AG09319 (cell line): ENCODE measurements around the gene TFPI.
"Not testable (repeated sequence)": the region's sequence is repeated elsewhere in the genome, so short reads cannot be mapped to it uniquely, and the experiment has no call there.

ENCODE experiments used
- DNase-seq: peaks from one replicate; pipeline ENCODE4 v3.0.0-alpha.2; 2010; ENCODE audit warnings: low read depth; ENCODE audit errors: extremely low read depth
- TF ChIP-seq, protein P1 (sequence below): IDR thresholded peaks from 2 replicates; pipeline ENCODE4 v1.5.1; 2011; ENCODE audit warnings: low read depth, mild to moderate bottlenecking, inconsistent platforms, low read length, moderate library complexity

Gene TFPI

DNA sequence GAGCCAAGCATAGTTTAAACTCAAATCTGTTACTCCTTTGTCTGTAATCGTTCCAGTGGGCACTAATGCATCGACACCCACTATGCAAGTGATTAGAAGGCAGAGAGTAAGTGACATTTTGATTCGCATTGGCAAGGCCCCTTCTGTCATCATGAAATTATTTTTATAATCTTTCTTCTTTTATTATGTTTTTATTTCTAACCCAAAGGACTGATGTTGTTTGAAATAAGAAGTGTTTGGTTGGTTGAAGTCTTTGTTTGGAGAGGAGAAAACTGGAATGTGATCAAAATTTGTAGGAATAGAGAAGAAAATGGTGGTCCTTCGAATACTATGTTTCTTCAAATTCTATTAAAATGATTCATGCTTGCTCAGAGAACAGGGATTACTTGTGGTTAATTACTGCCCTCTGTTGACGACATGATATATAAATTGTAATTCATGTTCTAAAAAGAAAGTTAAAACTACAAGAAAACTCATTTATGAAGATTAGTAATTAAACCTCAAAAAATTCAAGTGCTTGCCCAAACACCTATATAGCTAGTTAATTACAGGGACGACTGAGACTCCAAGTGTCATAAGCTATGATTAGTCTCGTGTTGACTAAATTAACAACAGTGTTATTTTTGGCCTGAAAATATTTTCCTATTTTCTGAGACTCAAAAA lies 26.4 kb upstream of the TFPI start:
- DNase-seq, result peak; percentile 44
- TF ChIP-seq, protein P1, sequence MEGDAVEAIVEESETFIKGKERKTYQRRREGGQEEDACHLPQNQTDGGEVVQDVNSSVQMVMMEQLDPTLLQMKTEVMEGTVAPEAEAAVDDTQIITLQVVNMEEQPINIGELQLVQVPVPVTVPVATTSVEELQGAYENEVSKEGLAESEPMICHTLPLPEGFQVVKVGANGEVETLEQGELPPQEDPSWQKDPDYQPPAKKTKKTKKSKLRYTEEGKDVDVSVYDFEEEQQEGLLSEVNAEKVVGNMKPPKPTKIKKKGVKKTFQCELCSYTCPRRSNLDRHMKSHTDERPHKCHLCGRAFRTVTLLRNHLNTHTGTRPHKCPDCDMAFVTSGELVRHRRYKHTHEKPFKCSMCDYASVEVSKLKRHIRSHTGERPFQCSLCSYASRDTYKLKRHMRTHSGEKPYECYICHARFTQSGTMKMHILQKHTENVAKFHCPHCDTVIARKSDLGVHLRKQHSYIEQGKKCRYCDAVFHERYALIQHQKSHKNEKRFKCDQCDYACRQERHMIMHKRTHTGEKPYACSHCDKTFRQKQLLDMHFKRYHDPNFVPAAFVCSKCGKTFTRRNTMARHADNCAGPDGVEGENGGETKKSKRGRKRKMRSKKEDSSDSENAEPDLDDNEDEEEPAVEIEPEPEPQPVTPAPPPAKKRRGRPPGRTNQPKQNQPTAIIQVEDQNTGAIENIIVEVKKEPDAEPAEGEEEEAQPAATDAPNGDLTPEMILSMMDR, result peak; percentile 33

DNA sequence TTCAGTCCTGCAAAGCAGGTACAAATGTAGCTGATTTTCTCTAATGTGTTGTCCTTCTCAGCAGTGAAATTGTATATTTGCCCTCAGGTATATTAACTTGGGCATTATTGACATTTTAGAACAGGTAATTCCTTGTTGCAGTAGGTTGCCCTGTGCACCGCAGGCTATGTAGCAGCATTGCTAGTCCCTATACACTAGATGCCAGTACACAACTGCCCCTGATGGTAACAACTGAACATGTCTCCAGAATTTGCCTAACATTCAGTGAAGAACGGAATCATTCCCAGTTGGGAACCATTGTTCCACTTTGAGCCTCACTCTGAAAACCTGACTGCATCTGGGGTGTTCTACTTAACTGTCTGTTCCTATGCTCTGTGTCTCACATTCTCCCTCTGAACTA lies 23.1 kb upstream of the TFPI start:
- TF ChIP-seq, protein P1, result no peak
- DNase-seq, result no peak

DNA sequence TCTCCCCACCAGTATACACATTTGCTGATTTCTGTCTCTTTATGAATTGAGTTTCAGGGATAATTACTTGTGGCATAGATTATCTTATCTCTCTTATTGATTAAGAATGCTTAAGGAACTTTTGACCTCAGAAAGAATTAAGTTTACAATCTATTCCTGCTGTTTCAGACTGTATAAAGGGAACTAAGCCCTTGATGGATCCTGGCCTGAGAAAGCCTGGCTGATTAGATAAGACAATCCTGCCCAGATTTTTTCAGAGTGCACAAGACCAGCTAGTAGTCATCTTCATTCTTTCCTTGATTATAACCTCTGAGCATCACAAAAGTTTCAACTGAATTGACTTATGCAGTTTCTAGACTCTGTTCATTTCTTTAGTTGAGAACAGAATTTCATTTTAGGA lies 22.7 kb upstream of the TFPI start:
- no peak for DNase-seq
- TF ChIP-seq, protein P1, result no peak

DNA sequence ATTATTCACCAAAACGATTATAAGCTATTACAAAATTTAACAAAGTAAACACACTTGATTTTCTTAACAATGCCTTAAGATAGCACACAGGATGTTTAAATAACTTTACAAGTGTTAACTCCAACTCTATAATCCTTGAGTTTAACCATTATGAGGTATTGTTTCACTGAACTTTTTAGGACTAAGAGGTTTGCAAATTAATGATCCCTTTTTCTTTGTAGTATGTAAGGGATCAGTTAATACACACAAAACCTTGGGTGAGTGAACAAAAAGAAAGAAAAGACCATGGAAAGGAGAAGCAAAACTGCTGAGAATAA lies 21.5 kb upstream of the TFPI start:
- TF ChIP-seq, protein P1, result no peak
- DNase-seq, result no peak

DNA sequence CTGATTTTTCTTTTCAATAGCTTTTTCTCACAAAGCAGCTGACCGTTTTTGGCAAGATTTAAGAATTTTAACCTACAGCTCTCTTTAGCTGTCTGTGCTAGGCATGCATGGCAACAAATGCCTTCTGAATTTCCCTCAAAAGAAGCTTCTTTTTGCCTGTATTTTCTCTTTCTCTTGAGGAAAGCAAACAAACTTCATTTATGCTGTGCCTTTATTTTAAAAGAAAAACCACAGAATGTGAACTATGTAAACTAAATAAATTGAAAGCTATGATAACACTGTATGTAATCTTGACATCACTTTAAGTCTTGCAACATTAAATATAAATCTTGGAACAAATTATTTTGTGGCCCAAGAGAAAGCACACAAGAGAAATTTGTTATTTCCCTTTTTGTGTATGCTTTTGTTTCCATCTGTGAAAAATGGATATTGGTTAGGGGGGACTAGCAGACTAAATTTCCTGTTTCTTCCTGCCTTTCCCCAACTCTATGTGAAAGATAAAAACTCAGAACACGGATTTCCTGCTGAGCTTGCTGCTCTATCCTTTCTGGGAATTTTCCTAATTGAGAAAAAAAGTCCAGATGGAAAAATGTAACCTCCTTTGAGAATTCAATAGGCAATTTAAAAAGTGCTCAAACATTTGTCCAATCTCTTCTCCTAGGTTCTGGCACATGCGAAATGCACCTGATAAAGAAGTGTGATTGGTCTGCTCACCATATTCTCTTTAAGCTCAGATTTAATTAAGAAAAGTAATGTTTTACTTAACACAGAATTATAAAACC lies 20.9 kb upstream of the TFPI start:
- DNase-seq, result peak; percentile 36
- TF ChIP-seq, protein P1, result no peak

DNA sequence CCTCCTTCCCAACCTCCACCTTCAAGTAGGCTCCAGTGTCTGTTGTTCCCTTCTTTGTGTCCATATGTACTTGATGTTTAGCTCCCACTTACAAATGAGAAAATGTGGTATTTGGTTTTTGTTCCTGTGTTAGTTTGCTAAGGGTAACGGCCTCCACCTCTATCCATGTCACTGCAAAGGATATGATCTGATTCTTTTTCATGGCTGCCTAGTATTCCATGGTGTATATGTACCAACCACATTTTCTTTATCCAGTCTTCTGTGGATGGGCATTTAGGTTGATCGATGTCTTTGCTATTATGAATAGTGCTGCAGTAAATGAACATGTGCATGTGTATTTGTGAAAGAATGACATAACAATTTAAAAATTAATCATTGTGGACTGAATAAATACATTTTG lies 19.5 kb upstream of the TFPI start:
- DNase-seq, result no peak
- TF ChIP-seq, protein P1, result no peak

DNA sequence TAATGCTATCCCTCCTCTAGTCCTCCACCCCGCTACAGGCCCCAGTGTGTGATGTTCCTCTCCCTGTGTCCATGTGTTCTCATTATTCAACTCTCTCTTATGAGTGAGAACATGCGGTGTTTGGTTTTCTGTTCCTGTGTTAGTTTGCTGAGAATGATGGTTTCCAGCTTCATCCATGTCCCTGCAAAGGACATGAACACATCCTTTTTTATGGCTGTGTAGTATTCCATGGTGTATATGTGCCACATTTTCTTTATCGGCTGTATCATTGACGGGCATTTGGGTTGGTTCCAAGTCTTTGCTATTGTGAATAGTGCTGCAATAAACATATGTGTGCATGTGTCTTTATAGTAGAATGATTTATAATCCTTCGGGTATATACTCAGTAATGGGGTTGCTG lies 17.8 kb upstream of the TFPI start:
- DNase-seq, result not testable (repeated sequence)

DNA sequence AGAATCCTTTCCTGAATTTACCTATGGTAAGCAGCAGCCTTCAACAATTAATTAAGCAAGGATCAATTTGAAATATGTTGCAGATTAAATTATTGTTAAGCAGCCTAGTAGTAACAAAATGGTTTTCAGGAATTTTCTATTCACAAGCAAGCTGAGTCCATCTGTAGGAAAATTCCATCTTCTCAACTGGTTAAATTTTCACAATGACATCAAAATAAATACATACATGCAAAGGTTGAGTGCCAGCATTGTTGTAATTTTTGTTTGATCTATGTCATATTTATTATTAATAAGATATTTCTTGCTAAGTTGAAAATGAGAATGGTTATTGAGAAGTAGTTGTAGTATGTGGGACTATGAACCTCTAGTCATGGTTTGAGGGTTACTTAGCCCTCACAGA lies 15.3 kb upstream of the TFPI start:
- TF ChIP-seq, protein P1, result no peak
- DNase-seq, result no peak
